Putamen (tissue), 1 donor: ENCODE measurements around the gene PTPRE.

Source experiments
- DNase-seq: peaks from one replicate; pipeline ENCODE4 v3.0.0-alpha.2; 2016; ENCODE audit warnings: low spot score

The PTPRE gene

DNA sequence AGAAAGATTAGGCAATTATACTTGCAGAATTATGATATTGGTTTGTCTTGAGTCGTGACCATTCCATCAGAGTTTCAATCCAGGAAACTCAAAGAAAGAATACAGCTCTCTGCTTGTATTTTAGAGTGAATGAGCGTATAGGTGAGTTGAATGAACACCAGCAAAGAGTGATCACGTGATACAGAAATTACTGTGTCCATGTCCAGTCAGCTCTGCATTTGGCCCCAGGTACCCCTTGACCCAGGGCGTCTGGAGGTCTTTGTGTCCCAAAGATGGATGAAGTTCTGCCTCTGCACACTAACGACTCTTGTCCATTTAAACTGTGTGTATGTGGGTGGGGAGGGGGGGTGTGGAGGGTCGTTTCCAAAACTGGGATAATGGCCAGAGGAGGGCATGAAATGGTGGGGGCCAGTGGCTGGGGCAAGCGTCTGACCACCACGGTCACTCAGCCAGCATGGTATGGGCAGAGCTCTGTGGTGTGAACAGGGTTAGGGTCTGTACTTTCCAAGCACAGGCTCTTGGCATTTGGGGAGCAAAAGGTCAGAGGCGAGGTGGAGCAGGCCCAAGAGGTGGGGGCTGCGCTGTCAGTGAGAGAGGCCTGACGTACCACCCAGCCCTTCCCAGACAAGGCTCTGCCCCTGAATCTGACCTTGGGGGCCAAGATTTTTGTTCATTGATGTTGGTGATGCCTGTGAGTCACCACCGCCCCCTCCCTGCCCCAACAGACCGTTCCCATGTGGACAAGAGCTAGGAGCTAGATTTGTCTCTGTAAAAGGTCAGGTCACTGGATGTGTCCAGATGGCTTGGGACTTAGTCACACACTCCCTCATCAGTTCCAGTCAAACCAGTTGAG is 1.4 kb downstream of the PTPRE start:
- no peak for DNase-seq

DNA sequence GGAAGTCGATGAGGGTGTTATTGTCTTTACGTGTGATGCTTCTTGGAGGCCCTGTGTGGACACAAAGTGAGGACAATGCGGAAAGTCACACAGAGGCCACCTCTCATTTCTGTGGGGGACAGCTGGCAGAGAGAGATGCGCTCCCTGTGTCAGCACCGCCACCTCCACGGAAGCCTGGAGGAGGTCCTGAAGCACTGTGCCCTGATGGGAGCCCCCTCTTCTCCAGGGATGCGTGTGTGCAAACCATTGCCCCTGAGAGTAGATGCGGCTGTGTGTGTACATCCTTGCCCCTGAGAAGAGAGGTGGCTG is 2.0 kb downstream of the PTPRE start:
- no peak for DNase-seq

DNA sequence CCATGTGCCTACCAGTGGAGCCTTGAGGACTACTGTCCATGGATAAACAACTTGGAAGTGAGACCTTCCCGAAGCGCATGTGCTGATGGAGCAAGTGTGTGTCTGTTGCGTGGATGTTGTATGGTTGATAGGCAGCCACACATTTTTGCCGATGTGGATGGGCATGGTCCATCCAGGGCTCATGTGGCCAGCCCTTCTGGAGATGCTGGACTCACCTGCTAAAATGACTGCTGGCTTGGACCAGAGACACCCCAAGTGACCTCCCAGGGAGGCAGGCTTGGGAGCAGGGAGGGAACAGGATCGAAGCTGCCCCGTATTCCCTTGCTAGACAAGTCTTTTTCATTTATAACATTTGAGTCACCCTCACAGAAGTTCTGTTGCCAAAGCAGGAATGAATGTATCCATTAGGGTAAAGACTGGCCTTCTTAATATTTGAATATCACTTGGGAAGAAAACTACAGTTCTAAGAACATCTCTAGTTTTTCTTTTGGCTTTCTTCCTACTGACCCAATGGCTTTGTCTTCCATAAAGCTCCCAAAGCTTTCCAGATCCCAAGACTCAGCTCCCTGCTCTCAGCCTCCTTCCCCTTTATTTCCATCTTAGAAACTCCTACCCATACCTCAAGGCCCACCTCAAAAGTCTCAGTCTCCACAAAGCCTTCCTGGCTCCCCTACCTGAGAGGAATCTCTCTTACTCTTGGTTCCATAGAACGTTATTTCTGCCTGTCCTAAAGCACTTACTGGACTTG is 3.0 kb downstream of the PTPRE start:
- no peak for DNase-seq

DNA sequence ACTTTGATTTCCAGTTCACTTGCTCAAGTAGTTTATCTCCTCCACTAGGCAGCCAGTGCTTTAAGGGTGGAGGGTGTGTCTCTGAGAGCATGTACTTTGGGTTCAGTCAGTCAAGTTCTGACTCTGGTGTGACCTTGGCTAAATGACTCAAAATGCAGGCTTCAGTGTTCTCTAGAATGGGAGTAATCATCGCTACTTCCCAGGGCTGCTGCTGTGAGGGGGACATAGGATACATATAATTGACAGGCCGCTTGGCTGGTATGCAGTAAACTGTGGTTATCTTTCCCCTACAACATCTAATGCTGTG is 3.5 kb downstream of the PTPRE start:
- DNase-seq: no peak

DNA sequence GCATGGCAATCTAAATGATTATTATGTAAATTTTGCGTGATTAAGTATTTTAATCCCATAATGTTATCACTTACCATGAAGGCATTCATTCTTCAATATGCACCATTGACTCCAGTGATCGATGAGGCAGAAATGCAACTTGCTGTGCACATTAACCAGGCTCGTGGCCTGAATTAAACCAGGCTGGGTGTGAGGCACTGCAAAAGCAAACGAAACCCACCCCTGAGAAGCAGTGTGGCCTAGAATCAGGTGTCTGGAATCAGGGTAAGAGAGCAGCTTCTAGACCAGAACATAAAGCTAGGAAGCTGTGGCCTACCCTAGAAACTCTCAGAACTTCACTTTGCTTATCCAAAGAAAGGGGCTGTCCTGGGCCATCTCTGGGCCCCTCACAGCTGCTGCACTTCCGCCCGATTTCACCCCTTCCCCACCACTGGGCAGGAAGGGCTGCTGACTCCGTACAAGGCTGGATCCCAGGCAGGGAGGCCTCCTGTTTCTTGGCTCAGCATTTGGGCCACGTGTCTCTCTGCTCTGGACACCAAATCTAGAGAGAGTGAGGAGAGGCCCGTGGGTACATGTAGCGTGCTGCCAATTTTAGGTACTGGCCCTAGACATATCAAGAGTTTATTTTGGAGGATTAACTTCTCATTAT is 4.4 kb downstream of the PTPRE start:
- no peak for DNase-seq

DNA sequence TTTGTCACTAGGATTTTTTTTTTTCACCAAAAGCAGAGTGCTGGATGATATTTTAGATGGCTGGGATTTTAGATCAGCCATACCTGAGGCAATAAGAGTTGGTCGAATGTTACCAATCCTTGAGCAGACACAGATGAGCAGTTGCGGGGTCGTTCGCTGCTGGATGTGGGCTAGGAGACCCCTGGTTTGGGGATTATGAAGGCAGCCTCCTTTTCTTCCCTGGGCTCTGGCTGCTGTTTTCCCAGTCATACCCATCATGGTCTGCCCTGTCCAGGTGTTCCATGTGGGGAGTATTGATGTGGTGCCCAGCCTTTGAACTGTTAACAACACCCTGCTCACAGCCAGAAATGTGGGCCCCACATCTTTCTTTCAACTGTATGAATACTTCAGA is 5.0 kb downstream of the PTPRE start:
- no peak for DNase-seq

DNA sequence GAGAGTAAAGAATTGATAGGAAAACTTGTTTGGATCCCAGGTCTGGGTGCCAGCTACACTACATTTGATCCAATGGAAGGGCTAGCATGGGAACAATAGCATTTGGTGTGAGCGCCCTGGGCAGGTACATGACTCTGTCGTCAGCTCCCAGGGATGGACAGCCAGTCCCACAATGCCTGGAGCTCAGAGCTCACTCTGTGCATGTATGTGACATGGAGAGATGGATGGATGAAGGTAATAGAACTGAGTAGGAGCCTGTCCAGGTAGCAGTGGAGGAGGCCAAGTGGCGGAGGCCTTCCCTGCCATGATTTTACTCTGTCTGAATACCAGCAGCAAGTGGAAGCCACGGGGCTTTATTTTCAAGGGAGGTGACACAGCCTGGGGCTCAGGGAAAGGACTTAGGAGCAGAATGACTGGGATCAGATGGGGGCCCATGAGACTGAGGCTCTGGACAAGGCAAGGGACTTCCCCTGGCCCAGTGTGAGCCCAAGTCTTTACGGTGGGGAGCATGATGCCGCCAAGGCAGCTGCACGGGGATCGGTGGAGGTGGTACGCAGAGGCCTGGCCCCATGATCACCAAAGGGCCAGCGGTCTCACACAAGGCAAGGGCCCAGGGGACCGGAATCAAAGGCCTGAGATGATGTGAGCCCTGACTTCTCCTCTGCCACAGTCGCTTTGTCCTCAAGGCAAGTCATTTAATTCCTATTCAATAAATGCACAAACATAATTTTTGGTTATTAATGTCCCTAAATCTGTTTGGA is 5.9 kb downstream of the PTPRE start:
- no peak for DNase-seq

DNA sequence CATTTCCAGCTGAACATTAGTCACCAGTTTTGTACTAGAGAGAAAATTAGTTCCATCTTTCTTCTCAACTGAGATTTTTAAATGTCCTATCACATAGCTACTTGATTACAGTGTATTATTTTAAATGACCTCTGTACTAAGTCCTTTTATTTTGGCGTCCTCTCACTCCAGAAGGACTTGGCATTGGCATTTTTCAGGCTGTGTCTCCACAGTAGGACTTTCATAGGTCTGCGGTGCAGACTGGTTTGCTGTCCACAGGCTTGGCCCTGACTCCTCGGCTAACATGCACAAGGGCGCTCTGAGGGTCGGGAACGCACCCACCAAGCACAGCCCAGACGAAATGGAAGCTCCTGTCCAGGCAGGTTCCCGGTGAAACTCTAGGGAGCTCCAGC is 6.5 kb downstream of the PTPRE start:
- DNase-seq: no peak

DNA sequence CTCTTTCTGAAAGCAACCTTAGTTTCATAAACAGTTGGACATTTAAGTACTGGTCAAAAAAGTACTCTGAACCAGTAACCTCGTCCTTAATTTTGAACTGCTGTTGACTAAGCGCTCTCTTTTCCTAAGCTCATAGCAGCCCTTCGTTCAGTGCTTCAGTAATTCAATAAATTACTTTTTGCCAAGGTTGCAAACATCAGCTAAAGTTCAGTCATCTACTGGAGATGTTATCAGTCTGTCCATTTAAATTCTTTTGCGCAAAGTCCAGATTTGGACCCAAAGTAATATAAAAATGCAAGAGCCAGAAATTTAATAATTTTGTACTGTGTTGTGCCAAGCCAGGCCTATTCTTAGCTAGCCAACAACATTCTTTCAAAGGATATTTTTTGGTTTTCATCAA is 8.4 kb downstream of the PTPRE start:
- DNase-seq: no peak

DNA sequence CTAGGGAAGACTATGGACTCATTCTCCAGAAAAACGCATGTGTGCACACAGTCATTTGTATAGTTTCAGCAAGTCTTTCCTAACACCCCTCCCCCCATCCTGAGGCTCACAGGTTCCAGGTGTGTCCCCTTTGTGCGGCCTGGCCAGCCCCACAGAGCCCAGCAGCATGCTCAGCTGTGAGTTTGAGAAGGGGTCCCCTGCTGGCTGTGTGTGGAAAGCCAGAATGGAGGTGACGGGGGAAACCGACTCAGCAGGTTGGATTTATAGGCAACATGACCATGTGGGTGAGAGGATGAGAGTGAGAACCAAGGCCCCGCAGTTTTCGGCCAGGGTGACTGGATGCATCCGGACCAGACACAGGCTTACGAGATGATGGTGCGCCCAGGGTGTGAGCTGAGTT is 9.9 kb downstream of the PTPRE start:
- no peak for DNase-seq

DNA sequence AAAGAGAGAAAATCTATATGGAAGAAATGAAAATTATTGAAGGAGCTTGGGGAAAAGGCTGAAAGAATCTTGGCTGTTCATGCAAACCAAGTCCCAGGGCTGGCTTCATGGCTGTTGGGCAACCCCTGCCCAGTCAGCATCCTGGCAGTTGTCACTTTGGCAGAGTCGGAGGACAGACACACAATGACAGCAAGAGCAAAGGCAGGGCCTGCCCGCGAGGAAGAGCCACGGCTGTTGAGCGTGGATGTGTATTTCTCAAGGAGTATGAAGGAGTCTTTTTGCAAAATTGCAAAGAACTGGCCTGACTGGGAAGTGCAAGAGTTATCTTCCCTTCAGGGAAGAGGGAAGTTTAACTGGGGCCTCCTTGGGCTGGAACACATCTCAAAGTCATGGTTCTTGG is 11.7 kb downstream of the PTPRE start:
- no peak for DNase-seq

DNA sequence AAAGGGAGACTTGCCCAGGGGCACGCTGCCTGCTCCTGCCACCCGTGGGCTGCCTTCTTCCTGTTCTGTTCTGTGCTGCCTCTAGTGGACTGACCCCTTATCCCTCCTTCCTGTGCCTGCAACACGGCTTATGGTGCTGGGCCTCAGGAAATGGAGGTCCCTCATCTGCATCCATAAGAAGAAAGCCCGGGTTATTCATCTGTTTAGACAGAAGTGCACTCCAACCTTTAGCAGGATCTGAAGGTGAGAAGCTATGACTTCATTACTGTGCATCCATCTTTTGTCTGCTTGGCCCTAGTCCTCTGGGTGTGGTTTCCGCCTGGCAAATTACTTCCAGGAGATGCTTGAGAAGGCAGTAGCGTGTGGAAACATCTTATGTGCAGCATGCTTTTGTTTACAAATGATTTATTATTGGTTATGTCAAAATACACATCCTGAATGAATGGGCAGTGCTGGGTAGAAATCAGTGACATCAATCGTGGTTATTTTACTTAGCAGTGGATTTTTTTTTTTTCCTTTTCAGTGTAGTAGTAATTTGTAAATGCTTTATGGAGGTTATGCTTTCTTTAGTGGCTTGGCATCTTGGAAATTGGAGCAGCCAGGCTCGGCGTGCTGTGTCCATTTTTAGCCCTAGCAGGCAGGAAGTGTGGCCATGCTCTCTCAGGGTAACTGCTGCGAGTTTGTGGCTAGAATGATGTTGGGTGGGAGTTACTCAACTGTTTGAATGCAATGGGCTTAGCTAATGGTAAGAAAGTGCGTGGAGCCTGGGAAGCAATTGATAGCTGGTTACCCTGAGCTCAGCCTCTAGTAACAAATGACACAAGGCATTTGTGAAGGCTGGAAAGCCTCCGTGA is 12.7 kb downstream of the PTPRE start:
- DNase-seq: no peak

DNA sequence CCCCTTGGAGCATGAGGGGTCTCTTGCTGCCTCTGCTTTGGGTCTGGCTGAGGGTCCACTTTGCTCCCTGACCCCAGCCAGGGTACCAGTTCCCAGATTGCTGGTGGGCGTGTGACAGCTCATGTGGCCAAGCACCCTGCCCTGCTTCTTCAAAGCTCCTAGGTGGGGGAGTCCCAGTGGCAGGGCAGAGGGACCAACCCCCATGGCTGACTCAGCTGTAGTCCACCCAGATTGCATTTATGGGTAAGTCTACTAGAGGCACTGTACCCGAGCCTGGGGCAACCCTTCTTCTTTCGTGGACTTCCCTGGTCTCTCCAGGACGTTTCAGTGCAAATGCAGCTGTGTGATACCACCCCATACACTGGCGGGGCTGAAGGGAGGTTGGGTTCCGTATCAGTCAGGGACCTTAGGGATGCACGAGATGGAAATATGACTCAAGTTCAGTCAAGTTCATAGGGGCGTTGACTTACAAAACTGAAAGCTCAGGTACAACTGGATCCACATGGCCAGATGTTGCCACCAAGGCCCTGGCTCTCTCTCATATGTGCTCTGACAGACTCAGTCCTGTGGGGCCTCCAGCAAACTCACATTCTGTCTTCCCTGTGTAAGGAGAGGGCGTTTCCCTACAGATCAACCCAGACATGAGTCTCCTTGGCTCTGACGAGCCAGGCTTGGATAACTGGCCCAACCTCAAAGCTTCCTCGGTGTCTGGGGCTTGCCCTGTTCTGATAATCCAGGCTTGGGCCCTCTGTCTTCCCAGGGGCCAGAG is 13.6 kb downstream of the PTPRE start:
- no peak for DNase-seq

DNA sequence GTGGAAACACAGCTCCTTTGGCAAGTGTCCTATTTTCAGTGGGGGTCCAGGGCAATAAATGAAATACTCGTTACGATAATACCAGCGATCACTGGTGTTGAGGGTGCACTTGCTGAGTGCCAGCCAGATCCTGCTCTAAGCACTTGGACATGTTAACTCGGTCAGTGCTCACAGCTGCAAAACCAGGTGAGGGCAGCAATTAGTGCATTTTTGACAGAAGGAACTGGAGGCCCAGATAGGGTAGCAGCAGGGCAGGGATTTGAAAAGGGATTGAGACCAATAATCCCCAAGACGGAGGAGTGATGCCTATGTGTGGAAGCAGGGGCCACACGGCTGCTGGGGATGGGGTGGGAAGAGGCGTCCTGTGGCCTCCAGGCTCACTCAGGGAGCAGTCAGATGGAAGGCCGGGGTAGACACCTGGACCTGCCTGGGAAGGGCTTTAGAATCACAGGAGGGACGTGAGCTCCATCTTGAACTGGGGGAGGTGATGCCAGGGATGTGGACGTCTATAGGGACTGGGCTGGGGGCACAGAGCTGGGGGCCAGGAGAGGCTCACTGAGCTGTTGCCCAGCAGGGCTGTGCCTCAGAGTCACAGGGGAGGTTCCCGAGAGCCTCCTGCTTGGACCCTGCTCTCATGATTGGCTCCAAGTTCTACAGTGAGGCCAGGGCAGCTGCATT is 14.3 kb downstream of the PTPRE start:
- no peak for DNase-seq

DNA sequence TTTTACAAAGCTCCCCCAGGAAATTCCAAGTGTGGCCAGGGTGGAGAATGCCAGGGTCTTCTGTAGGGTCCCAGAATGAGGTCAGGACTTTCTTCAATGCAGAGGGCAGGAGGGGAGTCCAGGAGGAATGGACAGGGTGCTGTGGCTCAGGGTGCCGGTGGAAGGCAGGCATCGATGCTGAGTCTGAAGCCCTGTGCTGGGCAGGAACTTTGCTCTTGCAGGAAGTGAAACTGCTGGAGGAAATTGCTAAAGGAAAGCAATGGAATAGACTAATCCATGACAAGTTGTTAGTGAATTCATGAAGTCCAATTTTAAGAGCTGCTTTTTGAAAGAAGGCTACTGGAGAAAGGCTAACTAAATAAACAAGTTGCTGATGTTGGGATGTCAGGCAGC is 14.8 kb downstream of the PTPRE start:
- DNase-seq: no peak

DNA sequence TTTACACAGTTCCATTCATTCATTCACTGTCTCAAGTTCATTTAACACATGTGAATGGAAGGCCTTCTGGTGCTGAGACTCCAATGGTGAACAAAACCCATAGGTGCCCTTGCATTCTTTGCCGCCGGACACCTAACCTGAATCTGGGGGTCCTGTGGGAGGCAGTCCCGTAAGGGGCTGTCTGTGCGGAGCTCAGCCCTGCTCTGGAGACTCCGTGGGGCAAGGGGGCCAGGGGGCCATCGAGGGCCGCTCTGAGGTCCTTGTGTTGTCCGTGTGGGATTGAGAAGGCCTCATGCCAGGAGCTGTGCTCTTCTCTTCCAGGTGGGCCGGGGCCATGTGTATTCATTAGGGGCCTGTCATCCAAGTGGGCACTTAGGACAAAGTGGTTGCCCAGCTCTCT is 15.3 kb downstream of the PTPRE start:
- DNase-seq: no peak

DNA sequence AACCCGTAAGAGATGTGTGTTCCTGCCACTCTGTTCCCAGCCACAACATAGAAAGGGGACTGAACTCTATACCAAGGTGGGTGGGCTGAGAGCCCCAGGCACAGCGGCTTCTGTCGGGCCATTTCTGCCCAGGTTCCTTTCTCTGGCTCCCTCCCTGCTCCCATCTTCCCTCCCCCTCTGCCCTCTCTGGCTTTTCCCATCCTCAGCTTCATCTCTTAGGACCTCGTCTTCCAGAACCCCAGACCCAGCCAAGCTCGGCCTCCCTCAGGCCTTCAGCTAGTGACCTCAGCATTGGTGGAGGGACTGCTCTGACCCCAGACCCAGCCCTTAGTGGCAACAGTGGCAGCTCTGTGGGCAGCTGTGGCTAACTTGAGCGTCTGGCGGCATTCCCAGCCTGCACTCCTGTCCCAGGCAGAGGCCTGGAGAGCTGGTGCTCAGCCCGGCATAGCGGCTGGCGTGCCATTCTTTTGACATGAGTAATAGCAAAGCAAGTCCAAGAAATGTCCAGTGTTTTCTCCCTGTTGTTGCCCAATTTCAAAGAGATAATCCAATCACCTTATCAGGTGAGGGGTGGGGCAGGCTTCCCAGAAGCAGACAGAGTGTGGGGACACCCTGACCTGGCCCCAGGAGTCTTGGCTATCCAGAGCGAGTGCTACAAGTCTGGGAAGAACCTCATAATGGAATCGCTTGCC is 15.9 kb downstream of the PTPRE start:
- no peak for DNase-seq

DNA sequence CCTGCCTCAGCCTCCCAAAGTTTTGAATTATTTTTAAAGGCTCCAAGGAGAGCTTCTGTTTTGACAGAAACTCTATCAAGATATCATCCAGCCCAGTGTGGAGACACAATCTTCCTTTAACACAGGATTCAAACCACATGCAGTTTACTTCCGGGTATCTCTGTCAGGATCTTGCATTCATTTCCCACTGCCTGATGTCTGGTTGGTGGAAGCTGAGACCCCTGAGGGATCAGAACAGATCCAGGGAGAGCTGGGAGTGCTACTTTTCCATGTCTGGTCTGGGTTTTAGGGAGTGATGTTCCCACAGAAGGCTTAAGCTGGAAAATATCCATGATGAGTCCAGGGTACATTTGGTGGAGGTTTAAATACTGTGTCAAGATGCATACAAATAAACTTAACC is 16.7 kb downstream of the PTPRE start:
- DNase-seq: no peak

DNA sequence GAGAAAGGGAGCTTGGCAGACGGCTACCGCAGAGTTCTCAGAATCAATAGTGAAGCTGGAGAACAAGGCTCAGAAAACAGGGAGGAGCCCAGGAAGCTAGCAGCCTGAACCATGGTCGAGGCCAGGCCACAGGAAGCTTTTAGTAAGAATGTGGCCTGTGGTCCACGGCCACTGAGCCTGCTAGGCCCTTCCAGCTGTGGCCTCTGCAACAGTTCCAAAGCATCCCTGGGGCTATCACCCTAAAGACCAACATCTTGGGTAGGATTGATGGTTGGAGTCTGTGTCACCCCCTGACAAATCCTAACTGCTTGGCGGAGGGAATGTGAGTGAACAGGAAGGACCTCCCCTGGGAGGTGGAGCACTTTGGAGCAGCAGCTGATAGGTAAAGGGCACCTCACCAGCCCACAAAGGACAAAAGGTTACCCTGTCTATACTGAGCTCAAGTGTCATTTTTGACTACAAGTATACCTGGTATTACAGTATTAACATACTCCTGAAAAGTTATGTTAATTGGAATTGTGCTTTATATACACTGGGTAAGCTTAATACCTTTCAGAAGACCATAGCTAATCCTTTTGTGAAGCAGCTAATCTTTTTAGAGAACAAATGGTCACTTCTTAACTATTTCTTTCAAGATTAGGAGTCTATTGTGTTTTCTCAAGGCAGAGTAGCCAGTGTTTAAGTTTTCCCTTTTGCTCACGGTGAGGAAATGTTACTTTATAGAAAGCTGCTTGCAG is 18.7 kb downstream of the PTPRE start:
- no peak for DNase-seq
